ENCODE measurements around the gene ARMC8. TPM values are rescaled to one million over a fixed set of nuclear protein-coding genes. Genes with fewer than 3 reads are reported as not detected.
A peak's percentile ranks its signal among the peaks of the same experiment; 100 is the strongest.
"Not testable (repeated sequence)": the region's sequence is repeated elsewhere in the genome, so short reads cannot be mapped to it uniquely, and the experiment has no call there.

The ARMC8 gene
- 30.2 and 38.5 TPM in 2 replicates for total RNA-seq (2014; rRNA removed; shearing (Covaris generic); ENCODE audit: low replicate concordance)

GRCh38 chr3:138187296-138188012 lies at the start of gene ARMC8:
Gene ARMC8 (plus strand): TSS chr3:138187301. CDS start chr3:138187555, 254 bp downstream.
- Histone ChIP-seq H3K36me3 (peaks cover 15% of the 10 kb centered on the region), H3K9me3 (no peaks in the 10 kb centered on the region), H3K27me3 (peaks cover 6% of the 10 kb centered on the region; the same call in 1 of the 2 replicates), H3K4me3 (peak within 1 kb of the TSS; percentile 80)
- peak; percentile 74 for DNase-seq

GRCh38 chr3:138137861-138138260 lies 49.2 kb upstream of the ARMC8 start:
- no peak for DNase-seq
- H3K27me3 ChIP-seq: peaks cover 2% of the 10 kb centered on the region; the same call in 1 of the 2 replicates
- no peaks in the 10 kb centered on the region for H3K36me3 ChIP-seq
- H3K4me3 ChIP-seq: no peak overlapping the region
- H3K9me3 ChIP-seq: no peaks in the 10 kb centered on the region

GRCh38 chr3:138139691-138140090 lies 47.4 kb upstream of the ARMC8 start:
- DNase-seq: no peak
- H3K9me3 ChIP-seq: no peaks in the 10 kb centered on the region
- no peaks in the 10 kb centered on the region; the same call in 1 of the 2 replicates for H3K27me3 ChIP-seq
- H3K4me3 ChIP-seq: no peak overlapping the region
- no peaks in the 10 kb centered on the region for H3K36me3 ChIP-seq

GRCh38 chr3:138140940-138141339 lies 46.2 kb upstream of the ARMC8 start:
- no peak overlapping the region for H3K4me3 ChIP-seq
- no peaks in the 10 kb centered on the region; the same call in 1 of the 2 replicates for H3K27me3 ChIP-seq
- H3K36me3 ChIP-seq: no peaks in the 10 kb centered on the region
- H3K9me3 ChIP-seq: no peaks in the 10 kb centered on the region
- no peak for DNase-seq

GRCh38 chr3:138142181-138142580 lies 44.9 kb upstream of the ARMC8 start:
- not testable (repeated sequence) for DNase-seq, H3K9me3 ChIP-seq

GRCh38 chr3:138148503-138148902 lies 38.6 kb upstream of the ARMC8 start:
- no peak for DNase-seq
- Histone ChIP-seq H3K4me3 (no peak overlapping the region), H3K27me3 (no peaks in the 10 kb centered on the region), H3K9me3 (peaks cover under 1% of the 10 kb centered on the region; the same call in 1 of the 2 replicates), H3K36me3 (no peaks in the 10 kb centered on the region)

More at GRCh38 chr3:138142181-138142580, 44.9 kb upstream of the ARMC8 start:
- not testable (repeated sequence) for H3K36me3 ChIP-seq, H3K4me3 ChIP-seq, H3K27me3 ChIP-seq

- Histone ChIP-seq H3K36me3 (no peaks in the 10 kb centered on the region), H3K27me3 (no peaks in the 10 kb centered on the region), H3K4me3 (no peak overlapping the region), H3K9me3 (peaks cover 6% of the 10 kb centered on the region)
- DNase-seq: no peak
Observed at GRCh38 chr3:138154534-138154933, 32.6 kb upstream of the ARMC8 start.

GRCh38 chr3:138157743-138158142 lies 29.4 kb upstream of the ARMC8 start:
- peaks cover 19% of the 10 kb centered on the region for H3K36me3 ChIP-seq
- DNase-seq: no peak
- no peak overlapping the region for H3K4me3 ChIP-seq
- no peaks in the 10 kb centered on the region for H3K27me3 ChIP-seq
- peaks cover 6% of the 10 kb centered on the region for H3K9me3 ChIP-seq

- no peaks in the 10 kb centered on the region for H3K9me3 ChIP-seq
- H3K27me3 ChIP-seq: no peaks in the 10 kb centered on the region
- no peak overlapping the region for H3K4me3 ChIP-seq
- DNase-seq: no peak
- peaks cover 67% of the 10 kb centered on the region for H3K36me3 ChIP-seq
Observed at GRCh38 chr3:138165061-138165460, 22.0 kb upstream of the ARMC8 start.

GRCh38 chr3:138172625-138173024 lies 14.5 kb upstream of the ARMC8 start:
- peaks cover 44% of the 10 kb centered on the region for H3K36me3 ChIP-seq
- H3K27me3 ChIP-seq: no peaks in the 10 kb centered on the region
- no peaks in the 10 kb centered on the region for H3K9me3 ChIP-seq
- DNase-seq: no peak
- H3K4me3 ChIP-seq: no peak overlapping the region

- Histone ChIP-seq H3K36me3 (peaks cover 35% of the 10 kb centered on the region), H3K27me3 (no peaks in the 10 kb centered on the region), H3K9me3 (no peaks in the 10 kb centered on the region), H3K4me3 (peak overlapping the region; percentile 74)
- DNase-seq: no peak
Observed at GRCh38 chr3:138173769-138174420, 13.2 kb upstream of the ARMC8 start.

GRCh38 chr3:138174421-138175131 lies 12.5 kb upstream of the ARMC8 start, which contains the start of gene DBR1:
Gene DBR1 (minus strand): TSS chr3:138174921. CDS start chr3:138174795, 126 bp downstream.
- Histone ChIP-seq H3K27me3 (no peaks in the 10 kb centered on the region), H3K4me3 (peak within 1 kb of the TSS; percentile 74), H3K36me3 (peaks cover 31% of the 10 kb centered on the region), H3K9me3 (no peaks in the 10 kb centered on the region)
- peak; percentile 84 for DNase-seq

GRCh38 chr3:138180375-138181029 lies 6.6 kb upstream of the ARMC8 start:
- no peak overlapping the region for H3K4me3 ChIP-seq
- H3K36me3 ChIP-seq: no peaks in the 10 kb centered on the region
- no peaks in the 10 kb centered on the region for H3K9me3 ChIP-seq
- no peak for DNase-seq
- H3K27me3 ChIP-seq: peaks cover 10% of the 10 kb centered on the region; the same call in 1 of the 2 replicates

- H3K4me3 ChIP-seq: no peak overlapping the region
- no peaks in the 10 kb centered on the region for H3K9me3 ChIP-seq
- peaks cover 6% of the 10 kb centered on the region; the same call in 1 of the 2 replicates for H3K36me3 ChIP-seq
- no peak for DNase-seq
- peaks cover 11% of the 10 kb centered on the region; the same call in 1 of the 2 replicates for H3K27me3 ChIP-seq
Observed at GRCh38 chr3:138184994-138185393, 2.1 kb upstream of the ARMC8 start.

GRCh38 chr3:138186221-138186620 lies 880 bp upstream of the ARMC8 start:
- no peak for DNase-seq
- H3K4me3 ChIP-seq: peak overlapping the region; percentile 80
- H3K36me3 ChIP-seq: peaks cover 15% of the 10 kb centered on the region
- peaks cover 11% of the 10 kb centered on the region; the same call in 1 of the 2 replicates for H3K27me3 ChIP-seq
- H3K9me3 ChIP-seq: no peaks in the 10 kb centered on the region

- Histone ChIP-seq H3K27me3 (peaks cover 6% of the 10 kb centered on the region; the same call in 1 of the 2 replicates), H3K4me3 (peak overlapping the region; percentile 80), H3K36me3 (peaks cover 15% of the 10 kb centered on the region), H3K9me3 (no peaks in the 10 kb centered on the region)
- DNase-seq: peak; percentile 90
Observed at GRCh38 chr3:138186803-138187295, 252 bp upstream of the ARMC8 start.
